HG02571 (cell line): ENCODE data around the gene SEC23IP.
"Not testable (repeated sequence)": the region's sequence is repeated elsewhere in the genome, so short reads cannot be mapped to it uniquely, and the experiment has no call there.

ENCODE experiments used
- ATAC-seq: cut with Tn5 transposase; IDR thresholded peaks from one replicate; pipeline ENCODE4 v1.9.1; 2021; ENCODE audit warnings: mild to moderate bottlenecking, moderate library complexity; ENCODE audit not compliant: unreplicated experiment

Gene SEC23IP

DNA sequence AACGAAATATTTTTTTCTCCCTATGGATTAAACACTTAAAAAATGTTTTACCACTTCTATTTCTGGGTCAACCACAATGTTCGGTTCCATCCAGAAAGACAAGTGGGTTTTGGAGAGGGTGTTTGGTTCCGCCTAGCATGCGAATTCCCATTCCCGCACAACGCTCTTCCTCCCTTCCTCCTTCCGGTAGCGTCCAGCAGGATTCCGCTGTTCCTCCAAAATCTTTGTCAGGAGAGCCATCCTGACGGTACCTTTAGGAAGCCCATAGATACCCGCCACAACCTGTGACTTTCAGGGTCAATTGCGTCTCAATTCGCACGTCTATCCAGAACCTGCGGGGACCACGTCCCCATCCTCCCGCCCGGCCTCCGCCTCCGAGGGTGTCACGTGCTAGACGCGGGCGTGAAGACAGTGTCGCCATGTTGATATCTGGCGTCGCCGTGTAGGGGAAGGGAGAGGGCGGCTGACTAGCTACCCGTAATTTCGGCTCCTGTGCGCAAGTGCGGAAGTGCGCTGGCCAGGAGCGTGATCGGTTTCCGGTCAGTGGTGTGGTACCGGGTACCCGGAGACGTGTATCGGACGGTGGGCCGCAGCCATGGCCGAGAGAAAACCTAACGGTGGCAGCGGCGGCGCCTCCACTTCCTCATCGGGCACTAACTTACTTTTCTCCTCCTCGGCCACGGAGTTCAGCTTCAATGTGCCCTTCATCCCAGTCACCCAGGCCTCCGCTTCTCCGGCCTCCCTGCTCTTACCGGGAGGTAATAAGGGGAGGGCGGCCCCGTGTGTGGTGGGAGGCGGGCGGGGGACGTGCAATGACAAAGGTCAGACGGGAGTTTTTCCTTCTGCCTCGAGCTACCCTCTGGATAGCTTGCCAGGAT lies at the start of gene SEC23IP:
SEC23IP (plus strand) TSS at position 543 of the 878 bp plus-strand sequence; CDS start at position 596, 53 bp downstream.
- ATAC-seq: peak; percentile 98

DNA sequence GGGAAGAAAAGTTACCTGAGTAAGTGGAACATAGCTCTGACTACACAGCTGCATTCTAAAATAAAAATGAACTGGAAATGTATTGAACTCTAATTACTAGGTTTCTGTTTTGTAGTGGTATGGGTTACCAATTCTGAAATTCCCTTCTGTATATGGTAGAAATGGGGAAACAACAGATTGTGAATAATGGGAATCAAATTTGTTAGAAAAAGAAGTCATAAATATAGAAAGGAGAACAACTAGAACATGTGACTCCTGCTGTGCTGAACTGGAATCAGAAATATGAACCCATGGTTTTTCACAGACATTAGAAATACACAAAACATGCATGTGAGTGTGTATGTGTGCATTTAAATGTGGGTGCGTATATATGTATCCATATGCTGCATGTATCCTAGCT lies 46.9 kb upstream of the SEC23IP start:
- no peak for ATAC-seq

DNA sequence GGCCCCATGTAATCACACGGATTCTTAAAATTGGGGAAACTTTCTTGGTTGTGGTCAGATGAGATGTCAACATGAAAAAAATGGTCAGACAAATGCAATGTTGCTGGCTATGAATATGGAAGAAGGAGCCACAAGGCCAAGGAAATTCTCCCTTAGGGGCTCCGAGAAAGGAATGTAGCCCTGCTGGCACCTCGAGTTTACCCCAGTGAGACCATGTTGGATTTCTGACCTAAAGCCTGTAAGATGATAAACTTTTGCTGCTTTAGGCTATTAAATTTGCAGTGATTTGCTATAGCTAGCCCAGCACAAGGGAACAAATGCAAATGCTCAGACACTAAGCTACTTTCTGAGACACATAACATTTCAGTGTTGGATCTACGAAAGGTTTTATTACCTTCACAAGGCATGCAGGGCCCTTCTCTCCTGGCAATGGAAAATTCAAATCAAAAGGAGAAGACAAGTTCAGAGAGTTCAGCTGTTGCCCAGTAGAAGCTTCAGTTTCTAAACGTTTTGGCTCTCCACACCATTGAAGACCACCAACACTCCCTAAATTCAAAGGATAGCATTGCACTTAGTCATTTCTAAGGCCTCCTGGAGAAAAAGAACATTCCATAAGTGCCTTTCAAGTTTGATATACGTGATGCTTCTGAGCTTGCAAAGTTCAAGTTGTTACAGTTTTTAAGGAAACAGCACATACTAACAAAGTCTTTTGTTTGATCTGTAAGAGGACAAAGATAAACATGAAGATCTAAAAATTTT lies 43.3 kb upstream of the SEC23IP start:
- ATAC-seq: no peak

DNA sequence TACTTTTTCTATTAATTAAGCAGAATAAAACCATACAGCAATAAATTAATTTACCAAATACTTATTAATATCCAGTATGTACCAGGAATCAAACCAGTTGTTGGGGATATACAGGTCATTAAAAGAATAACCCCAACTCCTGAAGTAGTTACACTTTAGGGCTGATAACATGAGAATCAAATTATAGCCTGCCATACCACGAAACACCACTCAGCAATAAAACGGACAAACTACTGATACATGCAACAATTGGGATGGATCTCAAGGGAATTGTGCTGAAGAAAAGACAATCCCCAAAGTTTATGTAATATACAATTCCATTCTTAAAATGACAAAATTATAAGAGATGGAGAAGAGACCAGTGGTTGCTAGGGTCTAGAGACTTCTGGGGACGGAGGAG lies 42.6 kb upstream of the SEC23IP start:
- no peak for ATAC-seq

DNA sequence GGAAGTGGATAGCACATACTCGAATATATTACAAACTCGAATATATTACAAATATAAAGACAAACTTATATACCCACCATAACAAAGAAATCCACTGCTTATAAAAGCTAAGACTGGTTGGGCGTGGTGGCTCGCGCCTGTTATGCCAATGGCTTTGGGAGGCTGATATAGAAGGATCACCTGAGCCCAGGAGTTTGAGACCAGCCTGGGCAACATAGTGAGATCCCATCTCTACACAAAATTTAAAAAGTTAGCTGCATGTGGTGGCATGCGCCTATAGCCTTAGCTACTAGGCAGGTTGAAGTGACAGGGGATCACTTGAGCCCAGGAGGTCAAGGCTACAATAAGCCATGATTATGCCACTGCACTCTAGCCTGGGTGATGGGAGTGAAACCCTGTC lies 40.3 kb upstream of the SEC23IP start:
- no peak for ATAC-seq

DNA sequence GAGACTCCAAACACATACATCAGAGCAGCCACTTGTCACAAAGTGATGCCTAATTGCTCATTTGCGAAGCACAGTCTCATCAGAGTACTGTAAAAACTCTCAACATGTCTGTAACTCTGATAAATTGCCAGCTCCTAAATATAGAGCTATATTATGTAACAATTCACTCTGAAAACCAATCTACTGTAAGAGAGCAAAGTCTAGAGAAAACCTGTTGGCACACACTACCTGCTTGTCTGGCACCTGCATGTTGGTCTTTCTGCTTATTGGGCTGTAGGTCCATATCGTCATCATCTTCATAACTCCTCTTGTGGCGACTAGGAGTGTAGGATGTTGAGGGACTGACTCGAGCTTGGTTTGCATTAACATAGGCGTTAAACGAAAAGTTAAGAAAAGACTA lies 39.7 kb upstream of the SEC23IP start:
- no peak for ATAC-seq

DNA sequence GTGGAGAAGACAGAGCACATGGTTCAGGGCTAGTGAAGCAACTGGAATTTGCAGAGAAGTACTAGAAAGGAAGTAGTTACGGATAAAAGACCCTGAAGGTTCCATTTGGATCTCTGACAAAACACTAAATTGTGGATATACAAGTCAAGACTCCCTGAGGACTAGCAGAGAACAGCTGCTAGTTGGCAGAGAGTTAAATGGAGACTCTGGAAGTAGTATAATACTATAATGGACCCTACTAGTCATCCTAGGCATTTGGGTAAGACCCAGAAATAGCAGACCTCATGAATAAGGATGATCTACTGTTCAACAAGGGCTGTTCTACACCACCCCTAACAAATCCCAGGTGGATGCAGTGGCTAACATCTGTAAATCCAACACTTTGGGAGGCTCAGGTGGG lies 39.0 kb upstream of the SEC23IP start:
- ATAC-seq: no peak

DNA sequence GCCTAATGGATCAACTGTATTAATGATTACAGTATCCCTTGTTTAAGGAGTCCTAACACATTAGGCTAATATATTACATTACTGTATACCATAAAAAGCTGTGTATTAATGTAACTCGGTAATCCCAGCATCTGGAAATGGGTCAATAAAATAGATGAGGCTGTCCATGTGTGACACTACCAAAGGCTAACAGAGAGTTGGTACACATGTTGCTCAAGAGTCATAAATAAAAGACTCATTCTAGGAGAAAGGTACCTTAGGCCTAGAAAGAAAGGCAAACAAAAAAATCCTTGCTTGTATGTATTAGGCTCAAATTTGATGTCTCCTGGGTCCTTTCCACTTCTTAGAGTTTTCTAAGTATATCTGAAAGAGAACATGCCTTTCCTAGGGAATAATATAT lies 34.5 kb upstream of the SEC23IP start:
- ATAC-seq: no peak

DNA sequence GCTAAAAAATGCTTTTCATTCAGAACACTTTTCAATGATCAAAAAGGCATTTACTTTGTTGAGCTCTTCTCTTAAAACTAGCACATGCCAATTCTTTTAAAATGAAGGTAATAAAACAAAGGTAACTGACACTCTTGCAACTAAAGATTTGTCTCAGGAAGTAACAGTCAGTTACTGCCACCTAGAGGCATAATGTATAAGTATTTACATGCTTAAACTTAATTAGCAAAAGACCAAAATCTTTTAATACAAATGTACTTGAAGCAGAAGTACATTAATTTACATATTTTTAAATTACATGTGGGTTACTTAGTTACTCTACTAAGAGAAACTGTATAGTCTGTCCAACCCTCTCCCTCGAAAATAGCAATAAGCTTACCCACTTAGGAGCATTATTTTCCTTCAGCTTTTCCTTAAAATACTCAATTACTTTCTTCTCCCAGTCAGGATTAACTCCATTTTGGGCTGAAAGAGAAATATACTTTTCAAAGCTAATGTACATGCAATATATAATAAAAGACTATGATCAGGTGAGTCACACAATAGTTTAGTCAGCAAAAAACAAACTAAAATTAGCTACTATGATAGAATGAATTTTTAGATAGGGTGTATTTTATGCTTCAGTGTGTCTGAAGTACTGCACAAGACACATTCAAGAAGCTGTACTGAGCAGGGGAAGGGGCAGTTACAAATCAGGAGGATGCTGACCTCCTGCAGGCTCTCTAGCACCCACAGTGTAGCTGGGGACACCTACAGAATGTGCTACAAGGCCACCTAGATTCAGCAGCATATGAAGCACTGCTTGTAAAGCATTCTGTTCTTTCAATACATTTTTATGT lies 32.9 kb upstream of the SEC23IP start:
- ATAC-seq: no peak

DNA sequence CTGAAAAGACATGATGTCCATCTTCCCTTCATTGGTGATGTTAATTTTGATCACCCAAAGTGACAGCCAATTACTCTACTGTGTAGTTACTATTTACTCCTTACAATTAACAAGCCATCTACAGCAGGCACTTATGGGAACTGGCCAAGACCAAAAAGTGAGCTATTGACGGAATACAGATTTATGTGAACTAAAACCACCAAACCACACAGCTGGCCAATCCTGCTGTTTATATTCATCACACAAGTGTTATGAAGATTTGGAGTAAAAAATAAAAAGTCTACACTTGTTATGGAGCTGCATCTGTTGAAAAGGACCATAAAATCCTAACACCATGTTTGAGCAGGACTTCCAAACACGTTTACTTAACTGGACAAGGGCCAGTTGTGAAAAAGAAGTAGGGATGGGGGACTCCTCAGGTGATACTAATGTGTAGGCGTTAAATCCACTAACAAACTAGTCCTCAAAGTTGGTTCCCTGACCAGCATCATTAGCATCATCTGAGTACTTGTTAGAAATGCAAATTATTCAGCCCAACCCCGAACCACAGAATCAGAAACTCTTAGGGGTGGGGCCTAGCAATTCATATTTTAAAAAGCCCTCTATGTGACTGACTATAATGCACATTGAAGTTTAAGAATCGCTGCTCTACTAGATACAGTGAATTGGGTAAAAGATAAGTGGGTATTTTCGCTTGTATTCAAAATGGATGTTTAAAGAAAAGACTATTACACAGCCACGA lies 31.5 kb upstream of the SEC23IP start:
- ATAC-seq: no peak

DNA sequence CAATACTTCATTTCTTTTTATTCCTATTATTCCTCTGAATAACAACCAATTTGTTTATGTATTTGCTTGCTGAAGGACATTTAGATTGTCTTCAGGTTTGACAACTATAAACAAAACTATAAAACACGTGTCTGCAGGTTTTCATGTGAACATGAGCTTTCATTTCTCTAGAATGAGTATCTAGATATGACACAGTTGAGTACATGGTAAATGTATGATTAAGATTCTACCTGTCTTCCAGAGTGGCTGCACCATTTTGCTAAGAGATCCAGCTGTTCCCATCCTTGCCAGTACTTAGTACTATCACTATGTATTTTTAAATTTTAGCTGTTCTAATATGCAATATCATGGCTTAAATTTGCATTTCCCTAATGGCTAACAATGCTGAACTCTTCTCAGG lies 30.0 kb upstream of the SEC23IP start:
- no peak for ATAC-seq

DNA sequence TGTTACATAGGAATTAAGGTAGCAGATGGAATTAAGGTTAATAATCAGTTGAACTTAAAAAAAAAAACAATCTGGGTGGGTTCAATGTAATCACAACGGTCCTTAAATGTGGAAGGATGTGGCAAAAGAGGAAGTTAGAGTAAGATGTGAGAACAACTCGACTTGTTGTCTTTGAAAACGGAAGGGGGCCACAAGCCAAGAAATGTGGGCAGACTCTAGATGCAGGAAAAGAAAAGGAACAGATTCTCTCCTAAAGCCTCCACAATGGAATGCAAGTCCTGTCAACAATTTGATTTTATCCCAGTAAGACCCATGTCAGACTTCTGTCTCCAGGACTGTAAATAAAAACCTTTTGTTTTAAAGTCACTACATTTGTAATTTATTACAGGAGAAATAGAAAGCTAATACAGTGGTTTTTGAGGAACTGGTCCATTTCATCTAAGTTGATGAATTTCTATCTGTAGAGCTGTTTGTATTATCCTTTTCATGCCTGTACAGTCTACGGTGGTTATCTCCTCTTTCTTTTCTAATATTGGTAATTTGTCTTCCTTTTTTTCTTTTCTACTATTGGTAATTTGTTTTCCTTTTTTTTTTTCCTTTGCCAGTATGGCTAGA lies 28.5 kb upstream of the SEC23IP start:
- no peak for ATAC-seq

DNA sequence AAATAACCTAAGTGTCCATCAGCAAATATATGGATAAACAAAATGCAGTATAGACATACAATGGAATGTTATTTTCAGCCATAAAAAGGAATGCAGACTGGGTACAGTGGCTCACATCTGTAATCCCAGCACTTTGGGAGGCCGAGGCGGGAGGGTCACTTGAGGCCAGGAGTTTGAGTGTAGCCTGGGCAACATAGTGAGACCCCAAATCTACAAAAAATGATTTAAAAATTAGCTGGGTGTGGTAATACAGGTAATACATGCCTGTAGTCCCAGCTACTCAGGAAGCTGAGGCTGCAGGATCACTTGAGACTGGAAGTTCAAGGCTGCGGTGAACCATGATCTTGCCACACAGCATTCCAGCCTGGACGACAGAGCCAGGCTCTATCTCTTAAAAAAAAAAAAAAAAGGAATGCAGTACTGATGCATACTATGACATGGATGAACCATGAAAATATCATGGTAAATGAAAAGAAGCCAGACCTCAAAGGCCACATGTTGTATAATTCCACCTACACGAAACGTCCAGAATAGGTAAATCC lies 26.8 kb upstream of the SEC23IP start:
- ATAC-seq: no peak

DNA sequence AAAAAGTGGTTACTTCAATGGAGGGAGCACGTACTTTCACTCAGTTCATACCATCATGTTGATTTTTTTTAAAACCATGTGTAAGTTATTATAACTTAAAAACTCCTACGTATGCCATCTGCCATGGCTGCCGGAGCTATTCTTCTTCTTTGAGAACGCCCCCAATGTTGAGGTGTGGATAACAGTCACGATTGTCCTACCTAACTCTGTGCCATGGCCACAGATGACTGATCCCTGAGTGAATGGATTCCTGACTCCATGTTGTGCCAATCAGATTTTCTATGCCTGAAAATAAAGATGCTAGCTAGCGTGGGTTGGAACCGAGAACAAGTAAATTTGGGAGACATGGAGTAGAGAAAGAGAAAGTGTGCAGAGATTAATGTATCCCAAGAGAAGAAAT lies 25.2 kb upstream of the SEC23IP start:
- no peak for ATAC-seq

DNA sequence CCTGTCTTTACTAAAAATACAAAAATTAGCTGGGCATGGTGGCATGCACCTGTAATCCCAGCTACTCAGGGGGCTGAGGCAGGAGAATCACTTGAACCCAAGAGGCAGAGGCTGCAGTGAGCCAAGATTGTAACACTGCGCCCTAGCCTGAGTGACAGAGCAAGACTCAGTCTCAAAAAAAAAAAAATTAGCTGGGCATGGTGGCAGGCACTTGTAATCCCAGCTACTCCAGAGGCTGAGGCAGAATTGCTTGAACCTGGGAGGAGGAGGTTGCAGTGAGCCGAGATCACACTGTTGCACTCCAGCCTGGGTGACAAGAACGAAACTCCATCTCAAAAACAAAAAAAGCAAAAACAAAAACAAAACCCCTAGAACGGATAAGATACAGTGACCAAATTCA lies 23.1 kb upstream of the SEC23IP start:
- not testable (repeated sequence) for ATAC-seq

DNA sequence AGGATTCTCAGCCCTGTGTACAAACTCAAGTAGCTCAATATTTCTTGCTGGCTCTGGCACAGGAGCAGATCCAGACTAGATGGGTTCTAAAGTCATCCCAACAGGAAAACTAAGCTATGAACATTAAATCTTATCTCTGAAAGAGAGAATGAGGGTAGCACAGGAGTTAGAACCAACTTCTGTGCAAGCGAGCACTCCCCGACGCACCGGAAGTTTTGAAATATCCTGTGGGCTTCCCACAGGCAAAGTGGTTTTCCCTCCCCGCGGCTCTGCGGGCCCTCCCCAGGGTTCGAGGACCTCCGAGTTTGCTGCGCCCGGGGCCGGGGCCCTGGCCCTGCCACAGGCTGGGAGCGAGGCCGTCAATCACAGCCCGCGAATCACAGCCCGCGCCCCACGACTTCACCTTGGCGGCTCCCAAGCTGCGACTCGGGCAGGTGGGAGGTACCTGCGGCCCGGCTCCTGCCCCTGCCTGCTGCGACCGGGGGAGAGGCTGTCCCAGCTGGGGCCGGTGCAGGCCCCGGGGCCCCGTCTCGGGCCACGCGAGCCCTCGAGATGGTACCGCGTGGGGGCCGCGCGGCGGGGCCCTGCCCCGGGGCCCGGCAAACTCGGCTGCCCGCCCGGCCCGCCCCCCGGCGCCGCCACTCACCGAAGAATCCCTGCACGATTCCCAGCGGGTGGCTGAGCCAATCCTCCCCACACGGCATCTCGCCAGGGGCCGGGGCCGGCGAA lies 20.5 kb upstream of the SEC23IP start:
- peak; percentile 43 for ATAC-seq

DNA sequence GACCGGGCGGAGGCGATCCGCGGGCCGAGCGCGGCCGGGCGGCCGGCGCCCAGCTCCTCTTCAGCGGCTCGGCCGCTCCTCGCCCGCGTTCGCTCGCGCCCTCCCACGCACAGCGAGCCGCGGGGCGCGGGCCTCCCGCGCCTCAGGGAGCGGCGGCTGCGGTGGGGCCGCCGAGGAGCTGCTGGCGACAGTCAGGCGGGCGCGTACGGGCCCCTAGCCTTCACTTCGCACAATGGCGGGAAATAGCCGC lies 20.0 kb upstream of the SEC23IP start, which contains the start of gene MCMBP:
MCMBP (minus strand) TSS at position 234 of the 250 bp plus-strand sequence. CDS start 259 bp downstream, outside the sequence.
- ATAC-seq: peak; percentile 20

DNA sequence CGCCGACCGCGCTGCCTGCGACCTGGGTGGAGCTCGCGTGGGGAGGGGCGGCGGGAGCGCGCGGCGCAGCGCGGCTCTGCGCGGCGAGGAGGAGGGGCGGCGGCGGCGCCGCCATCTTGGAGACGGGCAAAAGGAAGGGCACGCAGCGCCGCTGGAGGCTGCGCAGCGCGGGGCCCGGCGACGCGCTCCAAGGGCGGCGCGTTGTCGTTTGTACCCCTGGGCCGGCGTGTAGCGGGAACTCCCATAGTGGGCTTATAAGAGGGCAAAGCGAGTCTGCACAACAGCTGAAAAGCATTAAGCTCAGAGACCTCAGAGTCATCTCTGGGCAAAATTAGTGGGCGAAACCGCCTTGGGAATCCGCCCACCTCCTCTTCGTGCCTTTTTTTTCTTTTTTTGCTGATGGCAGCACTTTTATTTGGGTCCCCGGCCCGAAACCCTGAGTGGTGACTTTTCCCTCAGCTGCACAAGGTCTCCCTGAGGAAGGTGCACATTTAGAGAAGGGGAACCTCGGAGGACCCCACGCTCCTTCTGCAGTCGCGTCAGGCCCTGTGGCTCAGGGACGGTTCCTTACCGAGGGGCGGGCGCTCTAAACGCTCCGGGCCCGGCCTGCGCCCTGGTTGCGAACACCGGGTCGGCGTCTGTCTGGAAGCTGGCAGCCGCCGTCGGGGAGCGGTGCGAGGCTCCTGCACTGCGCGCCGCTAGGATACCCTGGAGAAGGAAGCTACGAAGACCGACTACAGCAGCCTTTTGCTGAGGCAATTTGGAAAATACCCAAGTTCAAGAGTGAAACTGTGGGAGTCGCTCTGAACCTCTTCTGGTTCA lies 19.5 kb upstream of the SEC23IP start:
- ATAC-seq: peak; percentile 82
